SW 1271 (cell line): Measurements from ENCODE around the gene COLEC11.

ENCODE experiments used
- DNase-seq, 2 experiments: peaks; one replicate each; lab custom pipeline; 2025; lab: John Stamatoyannopoulos, UW

COLEC11 gene

GRCh38 chr2:3675687-3676086 lies 80.8 kb downstream of the COLEC11 start:
- no peak for DNase-seq

GRCh38 chr2:3677436-3677835 lies 82.5 kb downstream of the COLEC11 start:
- DNase-seq, result no peak

- no peak for DNase-seq
Measured at GRCh38 chr2:3678212-3678611, 83.3 kb downstream of the COLEC11 start.

- no peak for DNase-seq
Measured at GRCh38 chr2:3679180-3679579, 84.3 kb downstream of the COLEC11 start.

GRCh38 chr2:3679616-3680393 lies 84.9 kb downstream of the COLEC11 start:
- no peak for DNase-seq

- DNase-seq, result no peak
Measured at GRCh38 chr2:3680548-3681345, 85.8 kb downstream of the COLEC11 start.

GRCh38 chr2:3681625-3682024 lies 86.7 kb downstream of the COLEC11 start:
- DNase-seq, result no peak

- no peak for DNase-seq
Measured at GRCh38 chr2:3682811-3683210, 87.9 kb downstream of the COLEC11 start.

- DNase-seq, result no peak
Measured at GRCh38 chr2:3683748-3684454, 89.0 kb downstream of the COLEC11 start.

- DNase-seq, result no peak
Measured at GRCh38 chr2:3689998-3690748, 95.3 kb downstream of the COLEC11 start.

- DNase-seq, result no peak
Measured at GRCh38 chr2:3692375-3692774, 97.5 kb downstream of the COLEC11 start.
